HG03457 (cell line): ENCODE data around the gene TMEM144.
"Not testable (repeated sequence)": the region's sequence is repeated elsewhere in the genome, so short reads cannot be mapped to it uniquely, and the experiment has no call there.

Experiments used
- ATAC-seq: cut with Tn5 transposase; IDR thresholded peaks from one replicate; pipeline ENCODE4 v1.9.1; 2021; ENCODE audit warnings: moderate number of reproducible peaks; ENCODE audit not compliant: unreplicated experiment

Gene TMEM144

GRCh38 chr4:158190718-158191117 lies 19.6 kb upstream of the TMEM144 start:
- ATAC-seq: no peak

DNA sequence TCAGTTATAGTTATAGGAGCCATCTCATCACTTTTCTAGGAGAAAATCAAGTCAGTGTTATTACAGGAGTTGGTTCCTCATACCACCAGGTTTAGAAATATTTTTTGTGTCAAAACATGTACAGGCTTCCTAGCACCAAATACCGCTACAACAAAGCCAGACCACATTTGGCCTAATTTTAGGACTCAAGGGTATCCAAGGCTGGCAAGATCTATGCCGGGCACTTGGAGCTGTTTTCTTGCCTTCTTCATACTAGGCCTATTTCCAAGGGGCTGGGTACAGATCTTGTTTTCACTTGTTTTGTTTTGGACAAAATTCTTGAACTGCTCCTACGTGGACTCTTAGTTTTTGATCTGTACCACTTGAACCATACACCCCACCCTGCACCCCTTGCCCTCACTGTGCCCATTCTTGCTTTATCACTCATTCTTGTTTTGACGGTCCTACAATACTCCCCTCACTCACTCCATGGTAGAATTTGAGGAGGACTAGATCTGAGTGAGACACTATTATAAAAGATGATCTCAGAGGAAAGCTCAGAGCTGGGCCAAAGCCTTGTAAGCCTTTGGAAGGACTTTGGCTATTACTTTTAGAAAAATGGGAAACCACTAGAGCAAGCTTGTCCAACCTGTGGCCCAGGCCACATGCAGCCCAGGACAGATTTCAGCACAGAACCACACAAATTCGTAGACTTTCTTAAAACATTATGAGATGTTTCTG lies 17.7 kb upstream of the TMEM144 start:
- ATAC-seq: no peak

- ATAC-seq: no peak
Observed at GRCh38 chr4:158193171-158193749, 17.0 kb upstream of the TMEM144 start.

GRCh38 chr4:158195297-158195696 lies 15.0 kb upstream of the TMEM144 start:
- no peak for ATAC-seq

DNA sequence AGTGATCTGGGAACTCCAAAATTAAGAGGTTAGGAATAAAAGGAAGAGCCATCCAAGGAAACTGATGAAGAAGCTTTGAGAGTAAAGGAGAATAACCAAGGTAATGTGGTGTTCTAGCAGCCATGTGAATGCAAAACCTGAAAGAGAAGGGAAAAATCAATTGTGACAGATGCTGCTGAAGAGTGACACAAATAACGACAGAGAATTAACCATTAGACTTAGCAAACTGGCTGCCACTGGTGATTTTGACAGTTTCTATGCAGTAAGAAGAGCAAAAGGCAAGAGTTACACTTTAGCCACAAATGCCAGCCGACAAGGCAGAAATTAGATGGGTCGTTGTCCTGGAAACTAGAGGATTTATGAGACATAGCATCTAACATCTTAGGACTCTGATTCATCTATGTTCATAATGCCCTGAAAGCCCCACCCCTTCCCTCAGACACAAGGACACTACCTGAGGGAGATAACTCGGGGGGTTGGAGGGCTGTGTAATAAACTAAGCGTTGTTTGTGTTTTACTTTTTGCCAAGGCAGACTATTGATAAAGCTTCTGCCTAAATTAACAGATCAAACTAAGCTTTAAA lies 13.0 kb upstream of the TMEM144 start:
- ATAC-seq: no peak

- ATAC-seq: no peak
Observed at GRCh38 chr4:158200214-158200613, 10.1 kb upstream of the TMEM144 start.

GRCh38 chr4:158201322-158201721 lies 9.0 kb upstream of the TMEM144 start:
- no peak for ATAC-seq

GRCh38 chr4:158201876-158202275 lies 8.4 kb upstream of the TMEM144 start:
- ATAC-seq: no peak

DNA sequence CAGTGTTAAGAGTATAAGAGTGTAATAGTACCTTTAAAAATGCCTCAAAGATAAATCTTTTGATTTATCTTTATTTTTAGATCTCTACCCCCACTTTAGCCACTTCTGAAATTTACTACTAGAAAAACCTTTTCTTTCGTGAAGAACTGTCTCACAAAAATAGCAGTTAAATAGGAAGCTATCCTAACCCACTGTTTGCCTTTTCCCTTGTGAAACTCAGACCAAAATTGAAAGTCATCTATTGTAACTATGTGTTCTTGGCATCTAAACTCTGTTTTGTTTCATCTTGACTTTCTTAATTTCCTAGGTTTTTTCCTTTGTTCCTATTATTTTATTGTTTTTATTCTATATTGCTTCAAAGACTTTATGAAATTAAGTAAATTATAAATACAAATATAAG lies 7.8 kb upstream of the TMEM144 start:
- ATAC-seq: no peak

- ATAC-seq: no peak
Observed at GRCh38 chr4:158203436-158203835, 6.8 kb upstream of the TMEM144 start.

DNA sequence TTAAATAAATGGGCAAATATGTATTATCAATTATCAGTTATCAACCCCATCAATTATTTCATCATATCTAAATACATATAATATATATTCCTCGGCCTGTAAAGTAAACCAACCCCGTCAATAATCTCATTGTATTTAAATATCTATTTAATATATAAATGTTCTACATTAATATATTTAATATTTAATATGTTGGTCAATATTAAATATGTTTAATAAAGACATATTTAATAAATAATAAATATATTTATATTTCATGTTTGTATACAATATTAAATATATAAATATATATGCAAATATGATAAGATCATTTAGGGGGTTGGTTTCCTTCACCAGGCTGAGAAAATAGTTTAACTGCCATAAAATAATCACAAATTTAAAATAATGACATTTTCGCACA lies 6.4 kb upstream of the TMEM144 start:
- no peak for ATAC-seq

GRCh38 chr4:158208963-158209640 lies 1.2 kb upstream of the TMEM144 start:
- no peak for ATAC-seq

- no peak for ATAC-seq
Observed at GRCh38 chr4:158211222-158211621, 936 bp downstream of the TMEM144 start.

- ATAC-seq: no peak
Observed at GRCh38 chr4:158213466-158213865, 3.2 kb downstream of the TMEM144 start.

DNA sequence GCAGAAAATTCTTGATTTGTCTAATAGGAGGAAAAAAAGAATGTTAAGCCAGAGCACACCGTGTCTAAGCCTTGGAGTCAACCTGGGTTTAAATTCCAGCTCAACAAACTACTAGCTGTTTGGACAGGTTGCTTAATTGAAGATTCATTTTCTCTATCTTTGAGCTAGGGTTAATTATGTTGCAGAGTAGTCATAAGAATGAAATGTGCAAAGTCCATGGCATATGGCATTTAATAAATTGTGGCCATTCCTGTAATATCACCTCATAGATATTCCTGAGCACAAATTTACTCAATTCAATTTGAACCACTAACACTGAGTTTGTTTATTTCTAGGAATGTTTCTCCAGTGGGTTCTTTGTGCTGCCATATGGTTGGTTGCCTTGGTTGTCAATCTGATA lies 4.6 kb downstream of the TMEM144 start:
- ATAC-seq: no peak

- no peak for ATAC-seq
Observed at GRCh38 chr4:158217763-158218162, 7.5 kb downstream of the TMEM144 start.

DNA sequence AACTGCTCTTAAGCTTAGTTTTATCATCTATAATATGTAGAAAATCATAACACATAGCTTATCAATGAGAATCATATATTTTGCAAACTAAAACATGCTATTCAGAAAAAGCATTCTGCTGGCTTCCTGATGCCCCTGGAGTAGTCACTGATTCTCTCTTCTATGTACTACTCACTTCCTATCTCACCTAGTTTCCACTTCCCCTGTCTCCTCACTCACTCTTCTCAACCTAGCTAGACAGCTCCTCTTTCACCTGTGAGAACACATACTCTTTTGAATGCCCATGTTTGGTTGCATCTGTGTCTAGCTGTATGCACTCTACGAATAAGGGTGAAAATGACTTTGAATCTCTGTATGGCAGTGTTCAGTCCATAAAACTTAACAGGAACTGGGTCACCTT lies 9.3 kb downstream of the TMEM144 start:
- ATAC-seq: no peak

DNA sequence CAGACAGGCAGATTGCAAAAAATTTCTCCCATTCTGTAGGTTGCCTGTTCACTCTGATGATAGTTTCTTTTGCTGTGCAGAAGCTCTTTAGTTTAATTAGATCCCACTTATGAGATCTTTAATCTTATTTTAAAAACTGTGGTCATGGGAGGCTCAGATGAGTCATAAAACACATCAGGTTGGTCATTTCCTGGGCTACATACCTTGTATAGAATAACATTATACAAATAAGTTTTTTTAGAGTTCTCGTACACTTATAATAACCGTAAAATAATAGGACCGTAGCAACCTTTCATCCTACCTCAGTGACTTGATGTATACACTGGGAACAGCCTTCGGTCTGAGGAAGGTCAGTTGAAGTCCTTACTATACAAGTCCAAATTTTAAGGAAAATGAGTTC lies 14.0 kb downstream of the TMEM144 start:
- not testable (repeated sequence) for ATAC-seq

- not testable (repeated sequence) for ATAC-seq
Observed at GRCh38 chr4:158224999-158225398, 14.7 kb downstream of the TMEM144 start.

- not testable (repeated sequence) for ATAC-seq
Observed at GRCh38 chr4:158227880-158228279, 17.6 kb downstream of the TMEM144 start.

GRCh38 chr4:158228399-158228798 lies 18.1 kb downstream of the TMEM144 start:
- not testable (repeated sequence) for ATAC-seq

DNA sequence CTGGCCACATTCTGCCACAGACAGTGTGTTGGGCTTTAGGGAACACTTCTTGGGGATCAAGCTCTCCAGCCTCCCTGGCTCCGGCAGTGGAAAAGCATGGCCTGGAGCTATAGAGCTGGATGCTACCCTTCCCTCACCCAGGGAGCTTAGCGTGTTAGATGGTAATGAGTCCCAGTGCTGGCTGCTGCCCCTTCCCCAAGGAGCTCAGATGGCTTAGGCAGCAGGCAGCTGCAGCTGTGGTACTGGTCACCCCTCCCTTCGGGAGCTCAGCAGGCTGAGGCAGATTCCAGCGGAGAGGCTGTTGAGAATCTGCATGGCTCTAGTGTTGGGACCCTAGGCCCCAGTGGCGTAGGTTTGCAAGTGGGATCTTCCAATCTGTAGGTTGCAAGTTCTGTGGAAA lies 19.5 kb downstream of the TMEM144 start:
- no peak for ATAC-seq
